ENCODE results near the gene ATG16L2.

DNA sequence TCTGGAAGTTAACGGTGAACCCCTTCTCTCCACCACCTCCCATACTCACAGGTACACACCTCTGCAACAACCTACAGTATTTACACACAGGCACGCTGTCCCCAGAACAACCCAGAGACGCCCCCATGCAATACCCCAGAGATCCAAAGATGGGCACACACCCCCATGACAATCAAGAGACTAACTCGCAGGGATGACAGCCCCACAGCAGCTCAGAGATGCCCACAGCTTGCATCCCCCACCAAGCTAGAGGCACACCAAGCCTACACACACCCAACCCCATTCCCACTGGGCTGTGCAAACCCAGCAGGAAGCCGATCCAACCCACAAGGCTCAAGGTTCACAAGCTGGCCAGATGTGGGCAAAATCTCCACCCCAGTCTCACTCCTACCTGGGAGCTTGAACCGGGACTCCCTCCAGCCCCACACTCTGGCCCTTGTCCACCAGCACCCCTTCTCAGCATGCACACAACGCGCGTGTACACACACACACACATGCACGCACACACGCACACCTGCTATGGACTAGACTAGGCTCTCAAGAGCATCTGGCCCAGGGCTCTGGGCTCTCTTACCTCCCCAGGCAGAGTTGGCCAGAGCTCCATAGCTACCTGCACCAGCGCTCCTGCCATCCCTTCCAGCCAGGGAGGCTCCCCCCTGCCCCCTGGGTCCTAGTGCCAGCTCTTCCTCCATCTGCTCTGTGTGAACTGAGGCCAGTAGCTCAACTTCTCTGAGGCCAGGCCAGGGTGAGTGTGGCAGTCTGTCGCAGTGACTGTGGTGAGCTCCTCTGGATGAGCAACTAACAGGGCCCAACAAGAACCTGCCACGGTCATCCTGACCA is 31.9 kb upstream of the ATG16L2 start:
- TF ChIP-seq EP300 (IDR thresholded peaks at IDR 0.05): no peak
- TF ChIP-seq POLR2AphosphoS5 (IDR thresholded peaks at IDR 0.05): no peak
